HG03159 (cell line): Measurements from ENCODE around the gene SLC6A13.
"Not testable (repeated sequence)": the region's sequence is repeated elsewhere in the genome, so short reads cannot be mapped to it uniquely, and the experiment has no call there.

Experiments
- ATAC-seq: cut with Tn5 transposase; IDR thresholded peaks from one replicate; pipeline ENCODE4 v1.9.1; 2021; ENCODE audit warnings: mild to moderate bottlenecking, moderate library complexity; ENCODE audit not compliant: unreplicated experiment

SLC6A13 gene

GRCh38 chr12:202081-202731 lies 60.4 kb downstream of the SLC6A13 start:
- no peak for ATAC-seq

- no peak for ATAC-seq
Observed at GRCh38 chr12:201361-201760, 61.3 kb downstream of the SLC6A13 start.

- no peak for ATAC-seq
Observed at GRCh38 chr12:198705-199104, 63.9 kb downstream of the SLC6A13 start.

GRCh38 chr12:197911-198695 lies 64.5 kb downstream of the SLC6A13 start:
- ATAC-seq, result no peak

- ATAC-seq, result no peak
Observed at GRCh38 chr12:197347-197746, 65.3 kb downstream of the SLC6A13 start.

GRCh38 chr12:196436-196835 lies 66.2 kb downstream of the SLC6A13 start:
- ATAC-seq, result no peak

- no peak for ATAC-seq
Observed at GRCh38 chr12:195951-196350, 66.7 kb downstream of the SLC6A13 start.

- ATAC-seq, result no peak
Observed at GRCh38 chr12:195156-195555, 67.5 kb downstream of the SLC6A13 start.

GRCh38 chr12:194276-194675 lies 68.4 kb downstream of the SLC6A13 start:
- no peak for ATAC-seq

- no peak for ATAC-seq
Observed at GRCh38 chr12:193261-193660, 69.4 kb downstream of the SLC6A13 start.

GRCh38 chr12:191541-191940 lies 71.1 kb downstream of the SLC6A13 start:
- no peak for ATAC-seq

- no peak for ATAC-seq
Observed at GRCh38 chr12:190881-191280, 71.8 kb downstream of the SLC6A13 start.

- no peak for ATAC-seq
Observed at GRCh38 chr12:189622-189962, 73.0 kb downstream of the SLC6A13 start.

- no peak for ATAC-seq
Observed at GRCh38 chr12:188910-189621, 73.6 kb downstream of the SLC6A13 start.

- not testable (repeated sequence) for ATAC-seq
Observed at GRCh38 chr12:187986-188909, 74.4 kb downstream of the SLC6A13 start.

GRCh38 chr12:186006-186625 lies 76.5 kb downstream of the SLC6A13 start:
- ATAC-seq, result no peak

GRCh38 chr12:185576-185955 lies 77.1 kb downstream of the SLC6A13 start:
- ATAC-seq, result no peak

GRCh38 chr12:184811-185575 lies 77.6 kb downstream of the SLC6A13 start:
- ATAC-seq, result no peak

- ATAC-seq, result no peak
Observed at GRCh38 chr12:182381-182892, 80.2 kb downstream of the SLC6A13 start.

GRCh38 chr12:181921-182320 lies 80.7 kb downstream of the SLC6A13 start:
- ATAC-seq, result no peak
